Fibroblast of the aortic adventitia (primary cell): ENCODE results near the gene PPBP. TPM values are rescaled to one million over a fixed set of nuclear protein-coding genes. Genes with fewer than 3 reads are reported as not detected.
"Not testable (repeated sequence)": the region's sequence is repeated elsewhere in the genome, so short reads cannot be mapped to it uniquely, and the experiment has no call there.

Experiments used
- DNase-seq: peaks from one replicate; pipeline ENCODE4 v3.0.0-alpha.2; 2010; ENCODE audit warnings: low read depth
- H3K4me3 ChIP-seq: 2 replicates; pipeline ENCODE4 v1.5.1; 2011; ENCODE audit warnings: low read depth, mild to moderate bottlenecking, control low read depth, low read length, moderate library complexity
- total RNA-seq: library from RNA; depleted of rRNA; stranded (reverse); fragments of >200 nt; gene quantifications from 2 replicates; pipeline ENCODE4 v1.2.3, GENCODE V29; 2012; ENCODE audit warnings: low replicate concordance
- TF ChIP-seq, protein P1 (sequence below): IDR thresholded peaks from 2 replicates; pipeline ENCODE4 v1.5.1; 2011; ENCODE audit warnings: mild to moderate bottlenecking, low read length, control low read depth, inconsistent platforms; ENCODE audit not compliant: insufficient read depth

The PPBP gene
- total RNA-seq, 1 donor: not detected

DNA sequence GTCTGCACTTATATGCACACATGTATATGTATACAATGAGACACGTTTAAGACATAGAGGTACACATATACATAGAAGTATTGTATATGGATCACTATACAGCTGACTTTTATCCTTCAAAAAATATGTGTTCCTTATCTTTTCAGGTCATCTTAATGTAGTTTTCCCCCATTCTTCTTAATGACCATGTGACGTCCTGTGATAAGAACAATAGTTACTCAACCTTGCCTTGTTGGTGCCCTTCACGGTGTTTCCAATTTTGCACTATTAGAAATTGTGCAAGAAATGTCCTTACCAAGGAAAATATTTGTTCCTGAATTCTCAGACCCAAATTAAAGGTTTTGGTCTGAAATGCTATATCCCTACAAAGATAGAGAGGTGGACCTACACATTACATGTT, 1.0 kb upstream of the PPBP start:
- no peak for DNase-seq
- TF ChIP-seq, protein P1, sequence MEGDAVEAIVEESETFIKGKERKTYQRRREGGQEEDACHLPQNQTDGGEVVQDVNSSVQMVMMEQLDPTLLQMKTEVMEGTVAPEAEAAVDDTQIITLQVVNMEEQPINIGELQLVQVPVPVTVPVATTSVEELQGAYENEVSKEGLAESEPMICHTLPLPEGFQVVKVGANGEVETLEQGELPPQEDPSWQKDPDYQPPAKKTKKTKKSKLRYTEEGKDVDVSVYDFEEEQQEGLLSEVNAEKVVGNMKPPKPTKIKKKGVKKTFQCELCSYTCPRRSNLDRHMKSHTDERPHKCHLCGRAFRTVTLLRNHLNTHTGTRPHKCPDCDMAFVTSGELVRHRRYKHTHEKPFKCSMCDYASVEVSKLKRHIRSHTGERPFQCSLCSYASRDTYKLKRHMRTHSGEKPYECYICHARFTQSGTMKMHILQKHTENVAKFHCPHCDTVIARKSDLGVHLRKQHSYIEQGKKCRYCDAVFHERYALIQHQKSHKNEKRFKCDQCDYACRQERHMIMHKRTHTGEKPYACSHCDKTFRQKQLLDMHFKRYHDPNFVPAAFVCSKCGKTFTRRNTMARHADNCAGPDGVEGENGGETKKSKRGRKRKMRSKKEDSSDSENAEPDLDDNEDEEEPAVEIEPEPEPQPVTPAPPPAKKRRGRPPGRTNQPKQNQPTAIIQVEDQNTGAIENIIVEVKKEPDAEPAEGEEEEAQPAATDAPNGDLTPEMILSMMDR: no peak

DNA sequence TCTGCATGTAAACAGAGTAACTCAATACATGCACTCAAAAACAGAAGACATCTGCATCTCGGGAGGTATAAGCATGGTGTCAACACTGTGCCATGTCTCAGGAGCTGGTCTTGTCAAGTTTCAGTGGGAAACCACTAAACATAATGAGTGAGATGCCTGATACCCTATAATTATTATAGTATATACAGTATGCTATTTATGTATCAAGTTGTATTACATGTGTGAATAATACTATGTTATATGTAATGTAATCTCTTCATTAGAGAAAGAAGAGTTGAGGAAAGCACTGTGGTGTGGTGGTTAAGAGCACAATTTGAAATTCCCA, 2.5 kb downstream of the PPBP start:
- no peak for DNase-seq
- no peak overlapping the region for H3K4me3 ChIP-seq
- TF ChIP-seq, protein P1: no peak

More for the DNA sequence above, 1.0 kb upstream of the PPBP start:
- no peak overlapping the region for H3K4me3 ChIP-seq

DNA sequence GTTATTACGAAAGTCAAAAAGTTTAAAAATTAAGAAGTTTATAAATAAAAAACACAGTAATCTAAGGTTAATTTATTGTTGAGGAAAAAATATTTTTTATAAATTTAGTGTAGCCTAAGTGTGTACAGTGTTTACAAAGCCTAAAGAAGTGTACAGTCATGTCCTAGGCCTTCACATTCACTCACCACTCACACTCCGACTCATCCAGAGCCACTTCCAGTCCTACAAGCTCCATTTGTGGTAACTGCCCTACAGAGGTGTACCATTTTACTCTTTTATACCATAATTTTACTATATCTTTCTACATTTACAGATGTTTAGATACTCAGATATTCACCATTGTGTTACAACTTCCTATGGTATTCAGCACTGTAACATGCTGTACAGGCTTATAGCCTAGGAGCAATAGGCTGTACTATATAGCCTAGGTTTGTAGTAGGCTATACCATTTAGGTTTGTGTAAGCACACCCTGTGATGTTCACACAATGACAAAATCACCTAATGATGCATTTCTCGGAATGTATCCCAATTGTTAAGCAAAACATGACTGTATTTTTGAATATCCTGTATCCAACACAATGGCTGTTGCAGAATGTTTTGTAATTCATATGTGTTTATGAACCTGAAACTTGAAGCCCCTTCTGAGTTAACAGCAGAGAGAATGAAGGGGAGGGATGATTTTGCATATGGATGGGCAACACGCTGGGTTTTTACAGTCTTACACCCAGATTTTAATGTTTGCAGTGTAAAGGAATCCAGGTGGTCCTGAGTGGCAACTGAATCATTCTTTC, 3.1 kb downstream of the PPBP start:
- no peak overlapping the region for H3K4me3 ChIP-seq
- TF ChIP-seq, protein P1: no peak
- no peak for DNase-seq

- DNase-seq, H3K4me3 ChIP-seq: not testable (repeated sequence)
Observed at GRCh38 chr4:73981175-73981574, 6.8 kb downstream of the PPBP start.

GRCh38 chr4:73979407-73979957, 8.5 kb downstream of the PPBP start:
- TF ChIP-seq, protein P1: no peak
- H3K4me3 ChIP-seq: no peak overlapping the region
- DNase-seq: no peak

GRCh38 chr4:73978886-73979285, 9.1 kb downstream of the PPBP start:
- no peak overlapping the region for H3K4me3 ChIP-seq
- peak; percentile 87 for DNase-seq
- TF ChIP-seq, protein P1: no peak

- DNase-seq: peak; percentile 79
- H3K4me3 ChIP-seq: no peak overlapping the region
- TF ChIP-seq, protein P1: no peak
Observed at GRCh38 chr4:73976716-73977115, 11.3 kb downstream of the PPBP start.
